Activated naive CD4-positive, alpha-beta T cell treated with anti-CD3 and anti-CD28 coated beads for 36 hours (primary cell): ENCODE measurements around the gene CNTRL. TPM values are rescaled to one million over a fixed set of nuclear protein-coding genes. Genes with fewer than 3 reads are reported as not detected.
A peak's percentile ranks its signal among the peaks of the same experiment; 100 is the strongest.

Source experiments
- CTCF ChIA-PET: fragments of 350-600 bp; sonication (Branson Sonifier 250); formaldehyde crosslinking; loops from one replicate; lab custom pipeline; 2021; ENCODE audit warnings: antibody characterized with exemption; lab: Charles Lee
- DNase-seq: peaks from one replicate; pipeline ENCODE4 v3.0.0-alpha.2; 2020
- H3K27ac Mint-ChIP-seq: one replicate; pipeline ENCODE4 v1.8.0; 2021; ENCODE audit warnings: mild to moderate bottlenecking, mixed read lengths
- H3K27me3 Mint-ChIP-seq: one replicate; pipeline ENCODE4 v1.8.0; 2021; ENCODE audit warnings: low read depth, mixed read lengths
- H3K36me3 Mint-ChIP-seq: one replicate; pipeline ENCODE4 v1.8.0; 2021; ENCODE audit warnings: low read depth, mixed read lengths
- H3K4me1 Mint-ChIP-seq: one replicate; pipeline ENCODE4 v1.8.0; 2021; ENCODE audit warnings: low read depth, mixed read lengths
- H3K4me3 Mint-ChIP-seq: one replicate; pipeline ENCODE4 v1.8.0; 2021; ENCODE audit warnings: mild to moderate bottlenecking, moderate library complexity, mixed read lengths
- H3K9me3 Mint-ChIP-seq: one replicate; pipeline ENCODE4 v1.8.0; 2021; ENCODE audit warnings: mixed read lengths
- intact Hi-C: fragments of 100-400 bp; cut with micrococcal nuclease; formaldehyde crosslinking; loops from one replicate; pipeline ENCODE4 v1.15.1; 2023
- total RNA-seq, 2 experiments: library from RNA; stranded (reverse); gene quantifications; one replicate each; pipeline ENCODE4 v1.2.3, GENCODE V29; 2021

Gene CNTRL
- total RNA-seq, 2 experiments from 2014 or later: 59.4 to 63.6 TPM

DNA sequence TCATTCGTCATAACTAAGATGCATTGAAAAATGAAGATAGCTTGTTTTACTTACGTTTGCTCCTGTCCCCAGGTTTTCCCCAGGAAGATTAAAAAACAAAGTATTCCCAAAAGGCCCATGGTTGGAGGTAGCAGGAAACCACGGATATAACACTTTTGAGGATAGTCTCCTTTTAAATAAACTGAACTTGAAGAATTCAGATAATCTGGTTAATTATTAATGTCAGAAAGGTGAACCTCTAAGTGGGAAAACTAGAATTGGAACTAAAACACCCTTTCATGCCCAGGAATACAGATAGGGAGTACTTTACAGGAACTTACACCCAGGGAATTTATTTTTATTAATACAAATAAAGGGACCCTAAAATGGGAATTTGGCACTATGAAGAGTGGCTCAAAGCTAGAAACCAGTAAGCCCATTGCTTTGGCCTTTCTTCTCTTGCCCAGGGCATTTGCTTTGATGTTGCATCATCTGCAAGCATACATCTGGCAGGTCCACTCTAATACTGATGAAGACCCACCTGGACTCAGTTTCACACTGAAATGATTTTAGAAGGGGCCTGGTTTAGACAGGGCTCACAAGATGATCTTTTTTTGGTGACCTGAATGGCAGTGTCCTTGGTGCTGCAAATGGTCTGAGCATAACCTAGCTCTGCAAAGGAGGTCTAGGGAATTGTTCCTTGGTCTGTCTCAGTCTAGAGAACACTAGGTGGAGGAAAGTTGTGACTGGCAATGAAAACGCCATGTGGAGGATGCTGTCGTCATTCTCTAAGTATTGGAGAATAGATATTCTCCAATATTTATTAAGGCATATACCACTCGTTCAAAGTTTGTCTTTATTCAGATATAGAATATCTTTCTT is 24.4 kb upstream of the CNTRL start, which contains the start of gene C5:
TSS of gene C5 (minus strand) at position 148 of the 861 bp plus-strand sequence. CDS start at position 119, 29 bp downstream.
- H3K27ac Mint-ChIP-seq: no peak within 1 kb of the TSS
- intact Hi-C loops: no loop called here
- CTCF ChIA-PET: interaction anchor here (0.9 to 2.5 kb wide), 3 partner anchors 10 to 71 kb away, joined by 3 to 19 read pairs (median 4); no protein-coding TSS in a partner anchor
- no peak within 1 kb of the TSS for H3K4me3 Mint-ChIP-seq
- no peaks in the 10 kb centered on the region for H3K36me3 Mint-ChIP-seq
- H3K27me3 Mint-ChIP-seq: no peaks in the 10 kb centered on the region
- no peaks in the 10 kb centered on the region for H3K4me1 Mint-ChIP-seq
- H3K9me3 Mint-ChIP-seq: no peaks in the 10 kb centered on the region
- DNase-seq: no peak

DNA sequence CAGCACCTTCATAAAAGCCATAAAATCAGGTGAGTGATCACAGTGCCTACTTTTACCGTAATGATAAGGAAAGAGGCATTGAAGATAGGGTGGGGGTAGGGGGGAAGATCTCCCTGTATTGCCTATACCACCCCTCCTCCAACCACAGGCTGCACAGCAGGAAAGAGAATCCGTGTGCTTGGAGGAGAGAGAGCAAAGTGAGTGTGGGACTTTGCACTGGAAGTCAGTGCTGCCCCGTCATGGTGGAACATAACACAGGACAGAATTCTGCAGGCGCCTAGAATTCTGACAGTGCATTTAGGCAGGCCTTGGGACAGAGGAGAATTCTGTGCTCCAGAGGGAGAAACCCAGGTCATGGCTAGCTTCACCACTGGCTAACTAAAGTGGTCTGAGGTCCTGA is 21.2 kb upstream of the CNTRL start:
- Mint-ChIP-seq H3K4me3 (no peak overlapping the region), H3K9me3 (no peaks in the 10 kb centered on the region), H3K4me1 (no peaks in the 10 kb centered on the region), H3K27ac (no peak overlapping the region), H3K27me3 (no peaks in the 10 kb centered on the region), H3K36me3 (peaks cover 5% of the 10 kb centered on the region)
- CTCF ChIA-PET: no interaction called here
- intact Hi-C loops: no loop called here
- DNase-seq: no peak

DNA sequence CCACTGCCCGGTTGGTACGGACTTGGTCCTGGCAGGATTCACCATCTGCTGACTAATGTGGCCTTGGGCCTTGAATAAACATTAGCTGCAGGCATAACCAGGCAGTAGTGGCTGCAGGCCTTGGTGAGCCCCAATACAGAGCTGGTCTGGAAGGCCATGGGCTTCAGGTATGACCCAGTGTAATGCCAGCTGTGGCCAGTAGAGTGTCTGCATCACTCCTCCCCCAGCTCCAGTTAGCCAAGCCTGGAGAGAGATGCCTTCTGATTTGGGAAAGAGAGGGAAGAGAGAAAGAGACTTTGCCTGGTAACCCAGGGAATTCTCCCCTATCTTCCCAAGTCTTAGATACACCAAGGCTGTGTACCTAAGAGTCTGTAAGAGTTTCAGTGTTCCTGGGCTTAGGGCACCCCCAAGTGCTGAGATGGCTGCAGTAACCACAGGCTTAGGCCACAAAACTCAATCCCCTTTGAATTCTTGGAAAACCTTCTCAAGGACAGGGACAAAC is 19.1 kb upstream of the CNTRL start:
- no peak overlapping the region for H3K4me3 Mint-ChIP-seq
- intact Hi-C loops: no loop called here
- H3K9me3 Mint-ChIP-seq: no peaks in the 10 kb centered on the region
- H3K36me3 Mint-ChIP-seq: peaks cover 5% of the 10 kb centered on the region
- CTCF ChIA-PET: interaction anchor here (0.6 to 1.4 kb wide), 4 partner anchors 9 to 299 kb away, joined by 3 to 5 read pairs (median 4); no protein-coding TSS in a partner anchor
- DNase-seq: no peak
- H3K4me1 Mint-ChIP-seq: no peaks in the 10 kb centered on the region
- H3K27me3 Mint-ChIP-seq: no peaks in the 10 kb centered on the region
- no peak overlapping the region for H3K27ac Mint-ChIP-seq

DNA sequence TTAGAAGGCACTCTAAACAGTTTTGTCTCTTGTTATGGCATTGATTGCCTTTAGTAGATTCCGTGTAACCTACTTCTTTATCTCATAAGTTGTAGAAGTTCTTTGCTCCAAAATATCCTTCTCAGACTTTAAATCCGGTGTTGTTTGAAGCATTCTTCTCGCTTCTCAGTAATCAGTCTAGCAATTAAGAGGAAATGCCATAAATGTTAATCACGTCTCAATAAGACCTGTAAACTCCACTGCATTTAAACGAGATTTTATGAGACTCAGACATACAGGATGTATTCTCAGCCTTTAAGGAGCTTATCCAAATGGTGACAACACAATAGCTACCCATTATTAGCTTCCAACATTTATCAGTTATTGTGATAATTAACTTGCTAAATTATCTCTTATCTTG is 16.9 kb upstream of the CNTRL start:
- Mint-ChIP-seq H3K4me1 (peaks cover 10% of the 10 kb centered on the region), H3K27me3 (no peaks in the 10 kb centered on the region), H3K27ac (no peak overlapping the region), H3K9me3 (no peaks in the 10 kb centered on the region), H3K4me3 (no peak overlapping the region), H3K36me3 (peaks cover 5% of the 10 kb centered on the region)
- CTCF ChIA-PET: no interaction called here
- DNase-seq: no peak
- intact Hi-C loops: no loop called here

DNA sequence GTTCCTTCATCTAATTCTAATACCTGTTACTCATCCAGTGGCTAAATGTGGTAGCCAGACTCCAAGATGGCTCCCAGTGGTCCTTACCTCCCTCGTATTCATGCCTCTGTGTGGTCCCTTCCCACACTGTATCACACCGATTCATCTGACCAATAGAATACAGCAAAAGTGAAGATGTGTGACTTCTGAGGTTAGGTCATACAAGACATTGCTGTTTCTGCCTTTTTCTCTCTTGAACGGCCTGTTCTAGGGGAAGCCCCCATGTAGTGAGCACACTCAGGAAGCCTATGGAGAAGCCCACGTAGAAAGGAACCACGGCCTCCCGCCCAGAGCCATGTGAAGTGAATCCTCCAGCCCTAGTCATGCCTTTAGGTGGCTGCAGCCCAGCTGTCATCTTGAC is 15.2 kb upstream of the CNTRL start:
- Mint-ChIP-seq H3K4me3 (no peak overlapping the region), H3K27ac (no peak overlapping the region), H3K36me3 (peaks cover 5% of the 10 kb centered on the region), H3K27me3 (no peaks in the 10 kb centered on the region), H3K9me3 (no peaks in the 10 kb centered on the region), H3K4me1 (peaks cover 16% of the 10 kb centered on the region)
- DNase-seq: no peak
- intact Hi-C loops: no loop called here
- CTCF ChIA-PET: interaction anchor here (0.8 to 5.6 kb wide), 34 partner anchors 9 to 440 kb away, joined by 3 to 79 read pairs (median 4); partner anchors contain the start of genes C5 and FBXW2

DNA sequence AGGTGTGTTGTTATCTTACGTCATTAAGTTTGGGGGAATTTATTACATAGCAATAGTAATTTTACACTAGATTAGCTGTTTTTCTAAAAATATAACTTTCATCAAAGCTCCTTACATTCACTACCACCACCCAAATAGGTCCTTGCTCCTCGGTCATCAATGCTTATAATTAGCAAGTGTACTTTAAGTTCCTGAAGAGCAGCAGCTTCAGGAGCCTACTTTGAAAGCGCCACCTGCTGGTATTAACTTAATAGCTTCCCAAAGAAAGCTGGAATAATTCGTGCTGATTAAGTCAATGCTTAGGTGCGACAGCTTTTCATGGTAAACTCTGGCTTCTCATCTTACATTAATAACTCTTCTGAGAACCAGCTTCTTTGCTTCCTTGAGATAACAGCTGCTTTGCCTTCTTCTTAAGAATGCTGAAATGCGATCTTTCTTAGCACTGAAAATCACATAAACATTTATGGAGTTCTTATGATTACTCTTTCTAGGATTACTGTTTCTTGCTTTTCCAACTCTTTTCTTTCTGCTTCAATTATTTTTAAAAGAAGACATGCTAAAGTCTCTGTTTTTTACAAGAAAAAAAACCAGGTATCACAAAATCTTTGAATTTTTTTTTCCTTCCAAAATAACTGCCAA is 14.6 kb upstream of the CNTRL start:
- Mint-ChIP-seq H3K4me3 (no peak overlapping the region), H3K27me3 (no peaks in the 10 kb centered on the region), H3K9me3 (no peaks in the 10 kb centered on the region), H3K4me1 (peaks cover 16% of the 10 kb centered on the region), H3K27ac (no peak overlapping the region), H3K36me3 (peaks cover 5% of the 10 kb centered on the region)
- peak; percentile 44 for DNase-seq
- intact Hi-C loops: loop anchor here (1.0 kb wide), 2 partner anchors 79 to 304 kb away; no protein-coding TSS in a partner anchor
- CTCF ChIA-PET: interaction anchor here (0.5 to 5.6 kb wide), 44 partner anchors 10 to 406 kb away, joined by 3 to 79 read pairs (median 3); partner anchors contain the start of genes C5 and FBXW2

DNA sequence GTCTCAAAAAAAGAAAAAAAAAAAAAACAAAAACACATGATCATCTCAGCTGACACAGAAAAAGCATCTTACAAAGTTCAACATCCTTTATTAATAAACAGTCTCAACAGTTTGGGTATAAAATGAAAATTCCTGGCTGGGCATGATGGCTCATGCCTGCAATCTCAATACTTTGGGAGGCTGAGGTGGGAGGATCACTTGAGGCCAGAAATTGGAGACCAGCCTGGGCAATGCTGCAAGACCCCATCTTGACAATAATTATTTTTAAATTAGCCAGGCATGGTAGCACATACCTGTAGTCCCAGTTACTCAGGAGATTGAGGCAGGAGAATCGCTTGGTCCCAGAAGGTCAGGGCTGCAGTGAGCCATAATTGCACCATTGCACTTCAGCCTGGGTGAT is 7.9 kb upstream of the CNTRL start:
- H3K27me3 Mint-ChIP-seq: no peaks in the 10 kb centered on the region
- no peak for DNase-seq
- peaks cover 13% of the 10 kb centered on the region for H3K9me3 Mint-ChIP-seq
- peaks cover 6% of the 10 kb centered on the region for H3K36me3 Mint-ChIP-seq
- no peak overlapping the region for H3K27ac Mint-ChIP-seq
- intact Hi-C loops: no loop called here
- H3K4me3 Mint-ChIP-seq: no peak overlapping the region
- H3K4me1 Mint-ChIP-seq: peaks cover 26% of the 10 kb centered on the region
- CTCF ChIA-PET: interaction anchor here (0.7 to 2.8 kb wide), 4 partner anchors 133 to 312 kb away, joined by 3 to 10 read pairs (median 5); no protein-coding TSS in a partner anchor

DNA sequence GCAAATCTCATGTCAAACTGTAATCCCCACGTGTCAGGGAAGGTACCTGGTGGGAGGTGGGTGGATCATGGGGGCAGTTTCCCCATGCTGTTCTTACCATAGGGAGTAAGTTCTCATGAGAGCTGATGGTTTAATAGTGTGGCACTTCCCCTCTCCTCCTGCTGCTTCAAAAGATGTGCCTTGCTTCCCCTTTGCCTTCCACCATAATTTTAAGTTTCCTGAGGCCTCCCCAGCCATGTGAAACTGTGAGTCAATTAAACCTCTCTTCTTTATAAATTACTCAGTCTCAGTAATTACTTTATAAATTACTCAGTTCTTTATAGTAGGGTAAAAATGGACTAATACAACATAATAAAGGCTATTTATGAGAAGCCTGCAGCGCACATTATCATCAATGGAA is 7.1 kb upstream of the CNTRL start:
- Mint-ChIP-seq H3K27ac (no peak overlapping the region), H3K4me3 (no peak overlapping the region), H3K9me3 (peaks cover 13% of the 10 kb centered on the region), H3K4me1 (peaks cover 27% of the 10 kb centered on the region), H3K36me3 (peaks cover 6% of the 10 kb centered on the region), H3K27me3 (no peaks in the 10 kb centered on the region)
- intact Hi-C loops: no loop called here
- DNase-seq: peak; percentile 23
- CTCF ChIA-PET: interaction anchor here (0.7 to 2.2 kb wide), 3 partner anchors 132 to 312 kb away, joined by 3 to 5 read pairs (median 5); no protein-coding TSS in a partner anchor

DNA sequence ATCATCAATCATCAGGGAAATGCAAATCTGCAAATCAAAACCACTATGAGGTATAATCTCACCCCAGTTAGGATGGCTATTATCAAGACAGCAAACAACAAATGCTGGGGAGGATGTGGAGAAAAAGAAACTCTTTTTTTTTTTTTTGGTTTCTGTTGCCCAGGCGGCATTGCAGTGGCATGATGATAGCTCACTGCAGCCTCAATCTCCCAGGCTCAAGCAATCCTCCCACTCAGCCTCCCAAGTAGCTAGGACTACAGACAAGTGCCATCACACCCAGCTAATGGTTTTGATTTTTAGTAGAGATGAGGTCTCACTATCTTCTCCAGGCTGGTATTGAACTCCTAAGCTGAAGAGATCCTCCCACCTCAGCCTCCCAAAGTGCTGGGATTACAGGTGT is 5.4 kb upstream of the CNTRL start:
- peaks cover 13% of the 10 kb centered on the region for H3K9me3 Mint-ChIP-seq
- H3K27ac Mint-ChIP-seq: no peak overlapping the region
- peaks cover 33% of the 10 kb centered on the region for H3K4me1 Mint-ChIP-seq
- H3K27me3 Mint-ChIP-seq: no peaks in the 10 kb centered on the region
- intact Hi-C loops: no loop called here
- CTCF ChIA-PET: interaction anchor here (5.0 kb wide), 1 partner anchor 9 kb away, joined by 24 read pairs; no protein-coding TSS in a partner anchor
- DNase-seq: no peak
- H3K4me3 Mint-ChIP-seq: no peak overlapping the region
- H3K36me3 Mint-ChIP-seq: peaks cover 6% of the 10 kb centered on the region

DNA sequence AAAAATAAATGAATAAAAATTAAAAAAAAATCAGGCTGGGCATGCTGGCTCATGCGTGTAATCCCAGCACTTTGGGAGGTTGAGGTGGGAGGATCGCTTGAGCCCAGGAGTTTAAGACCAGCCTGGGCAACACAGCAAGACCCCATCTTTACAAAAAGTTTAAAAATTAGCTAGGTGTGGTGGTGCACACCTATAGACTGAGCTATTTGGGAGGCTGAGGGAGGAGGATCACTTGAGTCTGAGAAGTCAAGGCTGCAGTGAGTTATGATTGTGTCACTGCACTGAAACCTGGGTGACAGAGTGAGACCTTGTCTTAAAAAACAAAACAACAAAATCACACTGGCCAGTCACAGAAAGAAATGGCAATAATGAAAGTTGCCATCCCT is 3.4 kb upstream of the CNTRL start:
- CTCF ChIA-PET: interaction anchor here (0.7 to 5.0 kb wide), 8 partner anchors 9 to 328 kb away, joined by 3 to 24 read pairs (median 5); no protein-coding TSS in a partner anchor
- Mint-ChIP-seq H3K27me3 (no peaks in the 10 kb centered on the region), H3K4me3 (peak overlapping the region; percentile 81), H3K27ac (peak overlapping the region; percentile 88), H3K9me3 (peaks cover 13% of the 10 kb centered on the region), H3K4me1 (peaks cover 41% of the 10 kb centered on the region), H3K36me3 (peaks cover 8% of the 10 kb centered on the region)
- DNase-seq: peak; percentile 57
- intact Hi-C loops: loop anchor here (10.0 kb wide), 1 partner anchor 457 kb away; no protein-coding TSS in a partner anchor

DNA sequence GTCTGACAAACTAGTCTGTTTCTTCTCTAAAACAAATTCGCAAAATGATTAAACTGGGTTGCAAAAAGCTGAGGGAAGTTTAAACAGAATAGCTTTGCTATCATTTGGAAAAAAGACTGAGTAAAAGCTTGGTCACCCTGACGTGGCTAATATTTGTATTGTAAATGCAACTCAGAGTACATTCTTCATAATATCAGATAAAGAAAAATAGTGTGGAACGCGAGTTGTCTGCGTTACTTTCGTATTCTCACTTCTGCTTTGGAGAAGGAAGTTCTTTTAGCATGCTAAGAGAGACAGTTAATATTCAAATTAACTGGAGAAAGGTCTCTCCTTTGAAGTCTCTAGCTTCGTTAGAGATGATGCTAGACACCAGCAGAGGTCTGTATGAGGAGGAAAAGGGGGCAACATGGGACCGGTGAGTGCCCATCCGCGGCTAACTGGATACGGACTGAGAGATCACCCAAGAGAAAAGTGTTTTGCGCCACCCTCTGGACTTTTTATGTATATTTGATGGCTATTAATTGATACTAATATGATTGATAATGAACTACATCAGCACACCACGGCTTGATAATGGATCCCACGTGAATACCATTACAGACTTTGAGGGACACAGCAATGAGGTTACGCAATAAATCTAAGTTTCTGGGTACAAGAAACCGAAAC is 2.9 kb upstream of the CNTRL start:
- peak overlapping the region; percentile 88 for H3K27ac Mint-ChIP-seq
- H3K4me1 Mint-ChIP-seq: peaks cover 46% of the 10 kb centered on the region
- CTCF ChIA-PET: interaction anchor here (0.7 to 5.0 kb wide), 8 partner anchors 9 to 329 kb away, joined by 3 to 24 read pairs (median 5); no protein-coding TSS in a partner anchor
- H3K9me3 Mint-ChIP-seq: peaks cover 13% of the 10 kb centered on the region
- H3K27me3 Mint-ChIP-seq: no peaks in the 10 kb centered on the region
- peaks cover 6% of the 10 kb centered on the region for H3K36me3 Mint-ChIP-seq
- intact Hi-C loops: loop anchor here (10.0 kb wide), 1 partner anchor 457 kb away; no protein-coding TSS in a partner anchor
- peak; percentile 39 for DNase-seq
- peak overlapping the region; percentile 81 for H3K4me3 Mint-ChIP-seq
